ENCODE measurements around the gene ABCC1.

DNA sequence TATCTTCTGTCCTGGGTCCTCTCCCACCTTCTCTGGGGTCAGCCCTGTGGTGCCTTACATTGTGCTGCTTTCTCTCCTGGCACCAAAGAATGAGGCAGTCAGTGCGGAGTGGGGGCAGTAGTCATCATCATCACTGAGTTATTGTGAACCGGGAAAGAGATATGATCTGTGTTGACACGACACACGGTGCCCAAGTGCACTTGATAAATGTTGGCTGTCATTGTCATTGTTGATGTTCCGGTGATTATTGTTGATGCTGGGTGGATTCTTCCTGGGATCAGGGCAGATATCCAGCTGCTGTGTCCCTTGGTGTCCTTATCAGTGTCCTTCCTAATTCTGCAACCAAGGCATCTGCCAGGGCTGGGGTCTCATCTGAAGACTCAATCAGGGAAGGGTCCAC, 152.2 kb downstream of the ABCC1 start:
- TF ChIP-seq, protein P1, sequence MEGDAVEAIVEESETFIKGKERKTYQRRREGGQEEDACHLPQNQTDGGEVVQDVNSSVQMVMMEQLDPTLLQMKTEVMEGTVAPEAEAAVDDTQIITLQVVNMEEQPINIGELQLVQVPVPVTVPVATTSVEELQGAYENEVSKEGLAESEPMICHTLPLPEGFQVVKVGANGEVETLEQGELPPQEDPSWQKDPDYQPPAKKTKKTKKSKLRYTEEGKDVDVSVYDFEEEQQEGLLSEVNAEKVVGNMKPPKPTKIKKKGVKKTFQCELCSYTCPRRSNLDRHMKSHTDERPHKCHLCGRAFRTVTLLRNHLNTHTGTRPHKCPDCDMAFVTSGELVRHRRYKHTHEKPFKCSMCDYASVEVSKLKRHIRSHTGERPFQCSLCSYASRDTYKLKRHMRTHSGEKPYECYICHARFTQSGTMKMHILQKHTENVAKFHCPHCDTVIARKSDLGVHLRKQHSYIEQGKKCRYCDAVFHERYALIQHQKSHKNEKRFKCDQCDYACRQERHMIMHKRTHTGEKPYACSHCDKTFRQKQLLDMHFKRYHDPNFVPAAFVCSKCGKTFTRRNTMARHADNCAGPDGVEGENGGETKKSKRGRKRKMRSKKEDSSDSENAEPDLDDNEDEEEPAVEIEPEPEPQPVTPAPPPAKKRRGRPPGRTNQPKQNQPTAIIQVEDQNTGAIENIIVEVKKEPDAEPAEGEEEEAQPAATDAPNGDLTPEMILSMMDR (IDR thresholded peaks at IDR 0.05; ENCODE audit: poor library complexity, severe bottlenecking): no peak
- TF ChIP-seq SMC3 (conservative IDR thresholded peaks at IDR 0.05; ENCODE audit: poor library complexity): no peak
- TF ChIP-seq EZH2 (IDR thresholded peaks at IDR 0.05; ENCODE audit: borderline replicate concordance, insufficient read depth, low read length, poor library complexity, severe bottlenecking): no peak
- no peak for TF ChIP-seq POLR2AphosphoS5 (IDR thresholded peaks at IDR 0.05)
- TF ChIP-seq, protein P2, sequence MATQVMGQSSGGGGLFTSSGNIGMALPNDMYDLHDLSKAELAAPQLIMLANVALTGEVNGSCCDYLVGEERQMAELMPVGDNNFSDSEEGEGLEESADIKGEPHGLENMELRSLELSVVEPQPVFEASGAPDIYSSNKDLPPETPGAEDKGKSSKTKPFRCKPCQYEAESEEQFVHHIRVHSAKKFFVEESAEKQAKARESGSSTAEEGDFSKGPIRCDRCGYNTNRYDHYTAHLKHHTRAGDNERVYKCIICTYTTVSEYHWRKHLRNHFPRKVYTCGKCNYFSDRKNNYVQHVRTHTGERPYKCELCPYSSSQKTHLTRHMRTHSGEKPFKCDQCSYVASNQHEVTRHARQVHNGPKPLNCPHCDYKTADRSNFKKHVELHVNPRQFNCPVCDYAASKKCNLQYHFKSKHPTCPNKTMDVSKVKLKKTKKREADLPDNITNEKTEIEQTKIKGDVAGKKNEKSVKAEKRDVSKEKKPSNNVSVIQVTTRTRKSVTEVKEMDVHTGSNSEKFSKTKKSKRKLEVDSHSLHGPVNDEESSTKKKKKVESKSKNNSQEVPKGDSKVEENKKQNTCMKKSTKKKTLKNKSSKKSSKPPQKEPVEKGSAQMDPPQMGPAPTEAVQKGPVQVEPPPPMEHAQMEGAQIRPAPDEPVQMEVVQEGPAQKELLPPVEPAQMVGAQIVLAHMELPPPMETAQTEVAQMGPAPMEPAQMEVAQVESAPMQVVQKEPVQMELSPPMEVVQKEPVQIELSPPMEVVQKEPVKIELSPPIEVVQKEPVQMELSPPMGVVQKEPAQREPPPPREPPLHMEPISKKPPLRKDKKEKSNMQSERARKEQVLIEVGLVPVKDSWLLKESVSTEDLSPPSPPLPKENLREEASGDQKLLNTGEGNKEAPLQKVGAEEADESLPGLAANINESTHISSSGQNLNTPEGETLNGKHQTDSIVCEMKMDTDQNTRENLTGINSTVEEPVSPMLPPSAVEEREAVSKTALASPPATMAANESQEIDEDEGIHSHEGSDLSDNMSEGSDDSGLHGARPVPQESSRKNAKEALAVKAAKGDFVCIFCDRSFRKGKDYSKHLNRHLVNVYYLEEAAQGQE (IDR thresholded peaks at IDR 0.05; ENCODE audit: borderline replicate concordance): no peak
- TF ChIP-seq MXI1 (conservative IDR thresholded peaks at IDR 0.05; ENCODE audit: poor library complexity, severe bottlenecking): no peak
- no peak for TF ChIP-seq RAD21 (conservative IDR thresholded peaks at IDR 0.05)
- no peak for TF ChIP-seq TAF1 (IDR thresholded peaks at IDR 0.05; ENCODE audit: low read depth)
- TF ChIP-seq EP300 (conservative IDR thresholded peaks at IDR 0.05; ENCODE audit: poor library complexity, severe bottlenecking): no peak
